Naive B cell (primary cell): ENCODE measurements around the gene SLC22A17. TPM values are rescaled to one million over a fixed set of nuclear protein-coding genes. Genes with fewer than 3 reads are reported as not detected.
"Not testable (repeated sequence)": the region's sequence is repeated elsewhere in the genome, so short reads cannot be mapped to it uniquely, and the experiment has no call there.

ENCODE experiments used
- ATAC-seq, 2 donors: fragments of 150-1000 bp; cut with Tn5 transposase; 2 replicates each; pipeline ENCODE4 v1.10.0; 2021; ENCODE audit warnings: low read depth in 2 of 2, mild to moderate bottlenecking in 2 of 2, moderate library complexity in 2 of 2
- DNase-seq: peaks from one replicate; pipeline ENCODE4 v3.0.0; 2022
- H3K27ac Mint-ChIP-seq, 6 donors: one replicate each; pipeline ENCODE4 v1.8.0; 2020 to 2022; ENCODE audit warnings: mild to moderate bottlenecking in 6 of 6, mixed read lengths in 6 of 6, moderate library complexity in 5 of 6, inconsistent platforms in 2 of 6
- H3K27me3 Mint-ChIP-seq, 3 donors: one replicate each; pipeline ENCODE4 v1.8.0; 2021 to 2022; ENCODE audit warnings: mixed read lengths in 3 of 3, mild to moderate bottlenecking in 1 of 3
- H3K36me3 Mint-ChIP-seq, 2 donors: one replicate each; pipeline ENCODE4 v1.8.0; 2020 to 2022; ENCODE audit warnings: mixed read lengths in 2 of 2, inconsistent platforms in 1 of 2, mild to moderate bottlenecking in 1 of 2
- H3K4me1 Mint-ChIP-seq, 3 donors: one replicate each; pipeline ENCODE4 v1.8.0; 2020 to 2022; ENCODE audit warnings: mixed read lengths in 3 of 3, inconsistent platforms in 1 of 3, mild to moderate bottlenecking in 1 of 3, moderate library complexity in 1 of 3
- H3K4me3 Mint-ChIP-seq, 8 donors: one replicate each; pipeline ENCODE4 v1.8.0; 2020 to 2022; ENCODE audit warnings: mild to moderate bottlenecking in 8 of 8, mixed read lengths in 8 of 8, moderate library complexity in 8 of 8, inconsistent platforms in 2 of 8
- H3K9me3 Mint-ChIP-seq, 7 donors: one replicate each; pipeline ENCODE4 v1.8.0; 2020 to 2022; ENCODE audit warnings: mixed read lengths in 7 of 7, mild to moderate bottlenecking in 5 of 7, inconsistent platforms in 2 of 7, moderate library complexity in 1 of 7
- polyA plus RNA-seq, 6 donors: library from polyadenylated mRNA; unstranded; fragments of 300-500 nt; fragmentation: Illumina TruSeq; gene quantifications; one replicate each; pipeline ENCODE4 v1.2.3, GENCODE V29; 2021; ENCODE audit warnings: low read depth in 6 of 6

SLC22A17 gene
- polyA plus RNA-seq, 6 donors from 2014 or later = 0.29 to 0.66 TPM; not detected in 4

DNA sequence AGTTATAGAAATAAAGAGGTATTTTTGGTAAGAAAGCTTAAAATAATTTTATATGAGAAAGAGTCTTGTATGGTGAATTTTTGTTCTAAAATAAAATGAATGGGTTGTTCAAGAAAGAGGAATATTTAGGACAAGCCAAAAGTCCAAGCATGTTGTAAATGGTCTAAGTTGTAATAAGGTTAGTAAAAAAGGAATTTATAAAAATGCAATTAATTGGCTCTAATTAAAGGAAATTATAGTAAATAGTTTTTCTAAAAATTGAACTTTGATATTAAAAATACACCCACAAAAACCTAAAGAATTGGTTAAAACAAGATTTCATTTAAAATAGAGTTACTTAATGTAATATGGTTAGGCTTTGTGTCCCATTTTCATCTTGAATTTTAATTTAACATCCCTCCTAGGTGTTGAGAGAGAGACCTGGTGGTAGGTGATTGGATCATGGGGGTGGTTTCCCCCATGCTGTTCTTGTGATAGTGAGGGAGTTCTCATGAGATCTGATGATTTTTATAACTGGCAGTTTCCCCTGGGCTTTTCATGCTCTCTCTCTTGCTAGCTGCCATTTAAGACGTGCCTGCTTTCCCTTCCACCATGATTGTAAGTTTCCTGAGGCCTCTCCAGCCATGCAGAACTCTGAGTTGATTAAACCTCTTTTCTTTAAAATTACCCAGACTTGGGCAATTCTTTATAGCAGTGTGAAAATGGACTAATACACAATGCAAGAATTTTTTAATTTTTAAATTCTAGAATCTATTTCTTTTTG is 13.0 kb downstream of the SLC22A17 start:
- no peaks in the 10 kb centered on the region for H3K4me1 Mint-ChIP-seq
- H3K36me3 Mint-ChIP-seq = no peaks in the 10 kb centered on the region
- H3K27me3 Mint-ChIP-seq = peaks cover 33 to 57% (median 44%) of the 10 kb centered on the region in 3 donors
- no peak overlapping the region for H3K4me3 Mint-ChIP-seq
- H3K9me3 Mint-ChIP-seq = peaks cover 0 to 16% (median 6%) of the 10 kb centered on the region in 7 donors
- DNase-seq (no peak), ATAC-seq (no peak)
- H3K27ac Mint-ChIP-seq = no peak overlapping the region

DNA sequence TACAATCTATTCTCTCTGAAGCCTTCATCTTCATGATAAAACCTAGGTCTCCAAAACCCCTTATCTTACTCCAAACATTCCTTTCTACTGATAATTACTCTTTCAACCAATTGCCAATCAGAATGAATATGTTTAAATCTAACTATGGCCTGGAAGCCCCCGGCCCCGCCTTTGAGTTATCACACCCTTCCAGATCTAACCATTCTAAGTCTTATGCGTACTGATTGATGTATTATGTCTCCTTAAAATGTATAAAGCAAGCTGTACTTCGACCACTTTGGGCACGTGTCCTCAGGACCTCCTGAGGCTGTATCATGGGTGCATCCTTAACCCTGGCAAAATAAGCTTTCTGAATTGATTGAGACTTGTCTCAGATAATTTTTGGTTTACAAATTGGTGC is 17.1 kb downstream of the SLC22A17 start:
- Mint-ChIP-seq H3K36me3 (no peaks in the 10 kb centered on the region), H3K27me3 (peaks cover 31 to 40% (median 39%) of the 10 kb centered on the region in 3 donors), H3K4me1 (no peaks in the 10 kb centered on the region), H3K9me3 (peaks cover 0 to 16% (median 6%) of the 10 kb centered on the region in 7 donors), H3K27ac (no peak overlapping the region), H3K4me3 (no peak overlapping the region)
- DNase-seq (no peak), ATAC-seq (no peak)

- Mint-ChIP-seq H3K27me3 (no peaks in the 10 kb centered on the region), H3K36me3 (no peaks in the 10 kb centered on the region), H3K9me3 (no peaks in the 10 kb centered on the region), H3K4me1 (peaks cover 0 to 3% (median 2%) of the 10 kb centered on the region in 3 donors), H3K27ac (peak overlapping the region in 1 of 6 donors; percentile 75), H3K4me3 (peak overlapping the region in 1 of 8 donors; percentile 43)
- peak; percentile 57 for DNase-seq
- ATAC-seq = peak; percentile 55 to 68
These were observed 24.5 kb downstream of the SLC22A17 start for GRCh38 chr14:23327947-23328744.

GRCh38 chr14:23326491-23327332 is 26.0 kb downstream of the SLC22A17 start:
- no peak overlapping the region for H3K4me3 Mint-ChIP-seq
- no peak for ATAC-seq
- DNase-seq = no peak
- H3K27ac Mint-ChIP-seq = peak overlapping the region in 4 of 6 donors; percentile 3 to 78 (median 58)
- H3K9me3 Mint-ChIP-seq = no peaks in the 10 kb centered on the region
- H3K36me3 Mint-ChIP-seq = no peaks in the 10 kb centered on the region
- H3K27me3 Mint-ChIP-seq = no peaks in the 10 kb centered on the region
- peaks cover 13 to 17% (median 15%) of the 10 kb centered on the region in 3 donors for H3K4me1 Mint-ChIP-seq

- Mint-ChIP-seq H3K4me3 (peak overlapping the region in 1 of 8 donors; percentile 56), H3K27ac (peak overlapping the region in 2 of 6 donors; percentile 48 to 78), H3K4me1 (peaks cover 13 to 18% (median 16%) of the 10 kb centered on the region in 3 donors)
- not testable (repeated sequence) for ATAC-seq, DNase-seq, H3K36me3 Mint-ChIP-seq, H3K9me3 Mint-ChIP-seq, H3K27me3 Mint-ChIP-seq
These were observed 26.9 kb downstream of the SLC22A17 start for GRCh38 chr14:23325746-23326145.

GRCh38 chr14:23324993-23325392 is 27.7 kb downstream of the SLC22A17 start:
- no peak for ATAC-seq
- Mint-ChIP-seq H3K9me3 (peaks cover 0 to under 1% (median 0%) of the 10 kb centered on the region in 7 donors), H3K4me3 (peak overlapping the region in 1 of 8 donors; percentile 51), H3K27me3 (no peaks in the 10 kb centered on the region), H3K27ac (peak overlapping the region in 1 of 6 donors; percentile 48), H3K36me3 (no peaks in the 10 kb centered on the region), H3K4me1 (peaks cover 20 to 25% (median 23%) of the 10 kb centered on the region in 3 donors)
- DNase-seq = no peak

GRCh38 chr14:23324455-23324846 is 28.2 kb downstream of the SLC22A17 start:
- H3K4me1 Mint-ChIP-seq = peaks cover 22 to 31% (median 28%) of the 10 kb centered on the region in 3 donors
- H3K27me3 Mint-ChIP-seq = no peaks in the 10 kb centered on the region
- no peak for DNase-seq
- peak overlapping the region in 1 of 8 donors; percentile 44 for H3K4me3 Mint-ChIP-seq
- H3K36me3 Mint-ChIP-seq = no peaks in the 10 kb centered on the region
- H3K27ac Mint-ChIP-seq = peak overlapping the region in 1 of 6 donors; percentile 48
- no peak for ATAC-seq
- H3K9me3 Mint-ChIP-seq = peaks cover 0 to 3% (median 0%) of the 10 kb centered on the region in 7 donors

DNA sequence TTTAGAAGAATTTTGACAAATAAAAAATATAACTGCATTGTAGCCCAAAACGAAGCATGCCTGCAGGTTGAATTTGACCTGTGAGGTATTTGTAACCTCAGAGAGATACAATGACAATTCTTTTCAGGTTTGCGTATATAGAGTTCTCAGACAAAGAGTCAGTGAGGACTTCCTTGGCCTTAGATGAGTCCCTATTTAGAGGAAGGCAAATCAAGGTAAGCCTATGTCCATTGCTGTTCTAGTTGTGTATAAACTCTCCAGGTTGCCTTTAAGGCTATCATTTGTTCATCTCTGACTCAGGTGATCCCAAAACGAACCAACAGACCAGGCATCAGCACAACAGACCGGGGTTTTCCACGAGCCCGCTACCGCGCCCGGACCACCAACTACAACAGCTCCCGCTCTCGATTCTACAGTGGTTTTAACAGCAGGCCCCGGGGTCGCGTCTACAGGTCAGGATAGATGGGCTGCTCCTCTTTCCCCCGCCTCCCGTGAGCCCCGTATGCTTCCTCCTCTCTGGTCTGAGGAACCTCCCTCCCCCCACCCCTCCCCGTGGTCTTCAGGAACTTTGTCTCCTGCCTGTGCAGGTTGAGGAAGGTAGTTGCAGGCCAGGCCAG is 28.7 kb downstream of the SLC22A17 start:
- Mint-ChIP-seq H3K4me1 (peaks cover 22 to 32% (median 28%) of the 10 kb centered on the region in 3 donors), H3K27ac (no peak overlapping the region), H3K36me3 (no peaks in the 10 kb centered on the region), H3K4me3 (peak overlapping the region in 2 of 8 donors; percentile 44 to 98), H3K9me3 (peaks cover 0 to 3% (median 0%) of the 10 kb centered on the region in 7 donors), H3K27me3 (no peaks in the 10 kb centered on the region)
- ATAC-seq = no peak
- no peak for DNase-seq

GRCh38 chr14:23322568-23323517 is 29.8 kb downstream of the SLC22A17 start:
- Mint-ChIP-seq H3K27me3 (no peaks in the 10 kb centered on the region), H3K9me3 (peaks cover 0 to 3% (median 0%) of the 10 kb centered on the region in 7 donors), H3K4me1 (peaks cover 22 to 32% (median 28%) of the 10 kb centered on the region in 3 donors), H3K27ac (peak overlapping the region; percentile 83 to 97 (median 94)), H3K36me3 (no peaks in the 10 kb centered on the region), H3K4me3 (peak overlapping the region; percentile 88 to 98 (median 94))
- no peak for DNase-seq
- ATAC-seq = no peak

DNA sequence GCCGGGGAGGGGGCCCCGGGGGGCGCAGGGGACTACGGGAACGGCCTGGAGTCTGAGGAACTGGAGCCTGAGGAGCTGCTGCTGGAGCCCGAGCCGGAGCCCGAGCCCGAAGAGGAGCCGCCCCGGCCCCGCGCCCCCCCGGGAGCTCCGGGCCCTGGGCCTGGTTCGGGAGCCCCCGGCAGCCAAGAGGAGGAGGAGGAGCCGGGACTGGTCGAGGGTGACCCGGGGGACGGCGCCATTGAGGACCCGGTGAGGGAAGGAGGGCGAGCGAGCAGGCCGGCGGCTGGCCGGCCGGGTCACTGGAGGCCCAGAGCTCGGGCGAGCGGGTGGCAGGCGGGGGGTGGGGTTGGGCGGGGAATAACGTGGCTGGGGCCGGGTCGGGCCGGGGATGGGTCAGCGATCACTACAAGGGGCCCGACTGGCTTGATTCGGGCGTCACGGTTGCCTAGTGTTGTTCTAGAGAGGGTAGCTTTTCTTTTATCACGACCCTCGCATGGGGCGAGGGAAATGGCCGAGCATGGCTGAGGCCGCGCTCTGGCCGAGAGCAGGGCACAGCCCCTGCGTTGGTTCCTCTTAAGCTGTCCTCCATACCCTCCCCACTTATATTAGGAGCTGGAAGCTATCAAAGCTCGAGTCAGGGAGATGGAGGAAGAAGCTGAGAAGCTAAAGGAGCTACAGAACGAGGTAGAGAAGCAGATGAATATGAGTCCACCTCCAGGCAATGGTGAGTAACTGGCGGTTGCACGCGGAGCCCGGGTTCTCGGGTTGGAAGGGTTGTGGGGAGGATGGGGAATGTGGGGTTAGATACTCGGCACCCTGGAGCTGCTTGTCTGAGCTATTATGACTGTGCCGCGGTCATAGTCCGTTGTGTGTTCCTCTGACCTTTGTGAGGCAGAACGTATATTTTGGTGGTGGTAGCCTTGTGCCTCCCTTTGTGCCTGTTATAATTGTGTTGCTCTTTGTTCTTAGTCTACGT is 30.8 kb downstream of the SLC22A17 start:
- H3K27ac Mint-ChIP-seq = peak overlapping the region; percentile 82 to 97 (median 94)
- peaks cover 22 to 32% (median 28%) of the 10 kb centered on the region in 3 donors for H3K4me1 Mint-ChIP-seq
- H3K4me3 Mint-ChIP-seq = peak overlapping the region; percentile 88 to 98 (median 94)
- no peaks in the 10 kb centered on the region for H3K36me3 Mint-ChIP-seq
- DNase-seq = no peak
- peak in 1 of 2 donors; percentile 1 for ATAC-seq
- no peaks in the 10 kb centered on the region for H3K27me3 Mint-ChIP-seq
- peaks cover 0 to 3% (median 0%) of the 10 kb centered on the region in 7 donors for H3K9me3 Mint-ChIP-seq
